EH (cell line): Measurements from ENCODE around the gene NLRP12.
"Not testable (repeated sequence)": the region's sequence is repeated elsewhere in the genome, so short reads cannot be mapped to it uniquely, and the experiment has no call there.

Experiments
- DNase-seq: peaks from one replicate; pipeline ENCODE4 v3.0.0-alpha.2; 2015; ENCODE audit warnings: low read depth

Gene NLRP12

GRCh38 chr19:53775524-53775923, 48.6 kb downstream of the NLRP12 start:
- no peak for DNase-seq

GRCh38 chr19:53774491-53774890, 49.6 kb downstream of the NLRP12 start:
- not testable (repeated sequence) for DNase-seq

GRCh38 chr19:53773999-53774398, 50.1 kb downstream of the NLRP12 start:
- no peak for DNase-seq

- DNase-seq, result peak; percentile 56
Measured at GRCh38 chr19:53772943-53773342, 51.2 kb downstream of the NLRP12 start.

GRCh38 chr19:53771144-53771543, 53.0 kb downstream of the NLRP12 start:
- no peak for DNase-seq

- DNase-seq, result not testable (repeated sequence)
Measured at GRCh38 chr19:53769696-53770309, 54.3 kb downstream of the NLRP12 start.

GRCh38 chr19:53768401-53768800, 55.7 kb downstream of the NLRP12 start:
- DNase-seq, result no peak

- DNase-seq, result not testable (repeated sequence)
Measured at GRCh38 chr19:53758991-53759390, 65.1 kb downstream of the NLRP12 start.
